OCI-LY3 (cell line): ENCODE data around the gene ABCA8.
"Not testable (repeated sequence)": the region's sequence is repeated elsewhere in the genome, so short reads cannot be mapped to it uniquely, and the experiment has no call there.

Experiments
- H2AFZ ChIP-seq: fragments of 200-600, 300-600 bp; shearing (Covaris generic); 2 replicates; pipeline ENCODE4 v1.6.0; 2014; ENCODE audit warnings: antibody characterized with exemption, low read depth, low read length
- H3K27ac ChIP-seq: fragments of 200-600, 300-600 bp; sonication (generic); 2 replicates; pipeline ENCODE4 v1.5.1; 2014; ENCODE audit warnings: mild to moderate bottlenecking, low read length, moderate library complexity, mixed read lengths
- H3K27me3 ChIP-seq: fragments of 200-600, 300-600 bp; sonication (generic); 2 replicates; pipeline ENCODE4 v1.6.1; 2014; ENCODE audit warnings: low read depth, low read length, mixed read lengths
- H3K36me3 ChIP-seq: fragments of 200-600, 300-600 bp; sonication (generic); replicated peaks from 2 replicates; pipeline ENCODE3; 2014; ENCODE audit warnings: low read depth, low read length, mixed read lengths
- H3K4me1 ChIP-seq: fragments of 300-600, 200-600 bp; sonication (generic); 2 replicates; pipeline ENCODE4 v1.6.1; 2014; ENCODE audit warnings: low read length, mixed read lengths
- H3K4me2 ChIP-seq: fragments of 200-600, 300-600 bp; sonication (generic); 2 replicates; pipeline ENCODE4 v1.6.1; 2014; ENCODE audit warnings: low read length, mixed read lengths
- H3K4me3 ChIP-seq: fragments of 300-600, 200-600 bp; sonication (generic); 2 replicates; pipeline ENCODE4 v1.5.1; 2014; ENCODE audit warnings: antibody characterized with exemption, mild to moderate bottlenecking, low read length, moderate library complexity
- H3K79me2 ChIP-seq: fragments of 300-600, 200-600 bp; shearing (Covaris generic); 2 replicates; pipeline ENCODE4 v1.6.1; 2014; ENCODE audit warnings: mild to moderate bottlenecking, low read length, mixed read lengths
- H3K9ac ChIP-seq: fragments of 300-600, 200-600 bp; shearing (Covaris generic); 2 replicates; pipeline ENCODE4 v1.6.0; 2014; ENCODE audit warnings: mild to moderate bottlenecking, low read length, moderate library complexity
- H3K9me3 ChIP-seq: fragments of 200-600, 300-600 bp; shearing (Covaris generic); 2 replicates; pipeline ENCODE4 v1.6.1; 2014; ENCODE audit warnings: low read length, mixed read lengths; ENCODE audit not compliant: insufficient read depth
- H4K20me1 ChIP-seq: fragments of 200-600, 300-600 bp; sonication (generic); 2 replicates; pipeline ENCODE4 v1.6.1; 2016; ENCODE audit warnings: low read length, mixed read lengths; ENCODE audit not compliant: insufficient read depth
- EZH2phosphoT487 ChIP-seq: fragments of 200-600 bp; shearing (Covaris generic); IDR thresholded peaks from 2 replicates; pipeline ENCODE4 v1.6.1; 2018; ENCODE audit warnings: antibody characterized with exemption, mixed run types, low read depth
- TF ChIP-seq, protein P1 (sequence below): fragments of 200-600, 300-600 bp; sonication (generic); IDR thresholded peaks from 2 replicates; pipeline ENCODE4 v1.5.1; 2014; ENCODE audit warnings: antibody characterized with exemption, low read length, low read depth

Gene ABCA8

DNA sequence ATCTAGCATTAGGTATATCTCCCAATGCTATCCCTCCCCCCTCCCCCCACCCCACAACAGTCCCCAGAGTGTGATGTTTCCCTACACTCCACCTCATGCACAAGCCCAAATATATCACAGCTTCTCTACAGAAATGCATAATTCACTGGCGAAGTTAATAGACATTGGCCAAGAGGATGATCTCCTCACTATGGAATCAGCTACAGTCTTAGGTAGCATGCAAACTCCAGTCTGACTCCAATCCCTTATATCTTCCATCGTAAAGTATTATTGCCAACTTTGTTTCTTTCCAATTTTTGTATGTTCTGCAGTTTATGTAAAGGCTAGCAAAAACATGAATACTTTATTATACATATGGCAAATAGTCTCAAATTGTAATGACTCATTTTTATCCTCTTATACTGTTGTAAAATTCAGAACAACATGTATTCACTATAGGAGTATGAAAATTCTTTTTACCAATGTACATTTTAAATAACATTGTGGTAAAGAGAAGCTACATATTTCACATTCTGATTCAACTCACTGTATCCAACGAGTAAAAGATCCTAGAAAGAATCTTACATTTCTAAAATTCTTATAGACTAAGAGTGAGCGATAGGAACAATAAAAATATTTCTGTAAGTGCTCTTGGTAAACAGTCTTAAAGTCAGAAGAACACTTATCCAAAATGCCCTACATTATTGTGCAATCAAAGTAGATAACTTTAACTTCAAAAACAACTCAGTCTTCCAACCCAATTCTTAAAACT, 871 bp downstream of the ABCA8 start:
- Histone ChIP-seq H3K4me3 (no peak overlapping the region), H3K27ac (no peak overlapping the region), H3K36me3 (no peaks in the 10 kb centered on the region), H4K20me1 (no peaks in the 10 kb centered on the region), H3K4me1 (no peaks in the 10 kb centered on the region), H3K9me3 (no peaks in the 10 kb centered on the region), H3K9ac (no peak overlapping the region), H3K79me2 (no peaks in the 10 kb centered on the region), H2AFZ (no peak overlapping the region), H3K4me2 (no peak overlapping the region), H3K27me3 (no peaks in the 10 kb centered on the region)
- no peak for TF ChIP-seq EZH2phosphoT487
- TF ChIP-seq, protein P1, sequence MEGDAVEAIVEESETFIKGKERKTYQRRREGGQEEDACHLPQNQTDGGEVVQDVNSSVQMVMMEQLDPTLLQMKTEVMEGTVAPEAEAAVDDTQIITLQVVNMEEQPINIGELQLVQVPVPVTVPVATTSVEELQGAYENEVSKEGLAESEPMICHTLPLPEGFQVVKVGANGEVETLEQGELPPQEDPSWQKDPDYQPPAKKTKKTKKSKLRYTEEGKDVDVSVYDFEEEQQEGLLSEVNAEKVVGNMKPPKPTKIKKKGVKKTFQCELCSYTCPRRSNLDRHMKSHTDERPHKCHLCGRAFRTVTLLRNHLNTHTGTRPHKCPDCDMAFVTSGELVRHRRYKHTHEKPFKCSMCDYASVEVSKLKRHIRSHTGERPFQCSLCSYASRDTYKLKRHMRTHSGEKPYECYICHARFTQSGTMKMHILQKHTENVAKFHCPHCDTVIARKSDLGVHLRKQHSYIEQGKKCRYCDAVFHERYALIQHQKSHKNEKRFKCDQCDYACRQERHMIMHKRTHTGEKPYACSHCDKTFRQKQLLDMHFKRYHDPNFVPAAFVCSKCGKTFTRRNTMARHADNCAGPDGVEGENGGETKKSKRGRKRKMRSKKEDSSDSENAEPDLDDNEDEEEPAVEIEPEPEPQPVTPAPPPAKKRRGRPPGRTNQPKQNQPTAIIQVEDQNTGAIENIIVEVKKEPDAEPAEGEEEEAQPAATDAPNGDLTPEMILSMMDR = no peak

DNA sequence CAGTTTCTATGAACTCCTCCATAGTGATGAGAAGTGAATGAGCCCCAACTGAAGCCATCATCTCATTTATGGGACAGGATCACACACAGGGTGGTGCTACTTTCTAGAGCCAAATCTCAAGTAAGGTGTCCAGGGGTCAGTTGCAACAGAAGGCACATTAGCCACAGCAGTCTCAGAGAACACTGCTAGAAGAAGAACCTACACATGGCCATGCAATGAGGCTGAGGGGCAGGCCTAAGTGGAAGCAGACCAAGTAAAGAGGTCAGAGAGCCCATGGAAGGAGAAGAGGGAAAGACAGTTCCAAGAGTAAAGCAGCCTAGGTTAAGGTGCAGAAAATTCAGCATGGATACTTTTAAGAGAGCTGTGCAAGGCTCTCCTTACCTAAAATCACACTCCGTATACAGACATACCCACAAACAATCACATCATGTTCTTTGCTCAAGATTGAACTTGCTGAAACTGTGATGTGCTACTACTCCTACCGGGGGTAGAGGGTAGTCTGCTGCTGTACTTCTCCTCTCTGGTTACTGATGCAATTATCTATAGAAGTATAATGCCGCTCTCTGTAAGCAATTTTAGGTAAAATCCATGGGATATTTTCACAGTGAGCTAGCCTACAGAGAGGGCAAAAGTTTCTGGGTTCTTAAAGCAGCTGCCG, 1.7 kb downstream of the ABCA8 start:
- Histone ChIP-seq H3K79me2 (no peaks in the 10 kb centered on the region), H3K9me3 (no peaks in the 10 kb centered on the region), H3K9ac (no peak overlapping the region), H3K27me3 (no peaks in the 10 kb centered on the region), H4K20me1 (no peaks in the 10 kb centered on the region), H3K27ac (no peak overlapping the region), H3K4me3 (no peak overlapping the region), H2AFZ (no peak overlapping the region), H3K4me1 (no peaks in the 10 kb centered on the region), H3K36me3 (no peaks in the 10 kb centered on the region), H3K4me2 (no peak overlapping the region)
- TF ChIP-seq, protein P1 = no peak
- no peak for TF ChIP-seq EZH2phosphoT487

DNA sequence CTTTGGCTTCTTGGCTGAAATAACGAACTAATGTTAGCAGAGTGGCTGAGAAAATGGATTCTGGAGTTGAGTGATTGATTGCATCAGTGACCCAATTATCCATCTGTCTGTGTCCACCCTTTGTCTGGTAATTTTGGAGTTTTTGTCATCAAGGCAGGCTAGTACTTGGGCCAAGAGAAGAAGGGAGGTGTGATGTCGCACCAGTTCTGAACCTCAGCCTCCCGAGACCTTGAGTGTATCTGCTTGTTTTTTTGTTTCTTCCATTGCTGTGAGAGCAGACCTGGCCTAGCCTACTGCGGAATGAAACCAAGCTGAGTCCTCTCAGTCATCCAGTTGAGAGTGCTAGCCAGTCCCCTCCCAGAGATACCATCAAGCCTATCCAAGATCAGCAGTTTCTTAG, 4.5 kb downstream of the ABCA8 start:
- Histone ChIP-seq H3K27me3 (no peaks in the 10 kb centered on the region), H3K4me1 (no peaks in the 10 kb centered on the region), H3K9ac (no peak overlapping the region), H3K27ac (no peak overlapping the region), H3K36me3 (no peaks in the 10 kb centered on the region), H3K4me2 (no peak overlapping the region), H3K9me3 (no peaks in the 10 kb centered on the region), H3K79me2 (no peaks in the 10 kb centered on the region), H4K20me1 (no peaks in the 10 kb centered on the region), H2AFZ (no peak overlapping the region), H3K4me3 (no peak overlapping the region)
- TF ChIP-seq, protein P1 = no peak

DNA sequence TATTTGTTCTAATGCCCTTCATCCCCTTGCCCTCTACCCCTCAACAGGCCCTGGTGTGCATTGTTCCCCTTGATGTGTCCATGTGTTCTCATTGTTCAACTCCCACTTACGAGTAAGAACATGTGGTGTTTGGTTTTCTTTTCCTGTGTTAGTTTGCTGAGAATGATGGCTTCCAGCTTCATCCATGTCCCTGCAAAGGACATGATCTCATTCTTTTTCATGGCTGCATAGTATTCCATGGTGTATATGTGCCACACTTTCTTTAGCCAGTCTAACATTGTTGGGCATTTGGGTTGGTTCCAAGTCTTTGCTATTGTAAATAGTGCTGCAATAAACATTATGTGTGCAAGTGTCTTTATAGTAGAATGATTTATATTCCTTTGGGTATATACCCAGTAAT, 7.3 kb downstream of the ABCA8 start:
- not testable (repeated sequence) for H3K4me3 ChIP-seq, H3K4me2 ChIP-seq, H3K27ac ChIP-seq, H2AFZ ChIP-seq, H4K20me1 ChIP-seq, H3K36me3 ChIP-seq, H3K4me1 ChIP-seq, H3K79me2 ChIP-seq, H3K9ac ChIP-seq, H3K27me3 ChIP-seq, H3K9me3 ChIP-seq
